ENCODE results near the gene KHNYN.
"Not testable (repeated sequence)": the region's sequence is repeated elsewhere in the genome, so short reads cannot be mapped to it uniquely, and the experiment has no call there.

Gene KHNYN

GRCh38 chr14:24429395-24430142 lies at the start of gene KHNYN, which contains the start of gene CBLN3:
Gene KHNYN (plus strand): TSS chr14:24429954. CDS start chr14:24430731, 777 bp downstream.
Gene CBLN3 (minus strand): TSS chr14:24429668. CDS start chr14:24429054, 614 bp downstream.
- DNase-seq (ENCODE audit: extremely low read depth, low read depth) = peak; percentile 70
- TF ChIP-seq, protein P1, sequence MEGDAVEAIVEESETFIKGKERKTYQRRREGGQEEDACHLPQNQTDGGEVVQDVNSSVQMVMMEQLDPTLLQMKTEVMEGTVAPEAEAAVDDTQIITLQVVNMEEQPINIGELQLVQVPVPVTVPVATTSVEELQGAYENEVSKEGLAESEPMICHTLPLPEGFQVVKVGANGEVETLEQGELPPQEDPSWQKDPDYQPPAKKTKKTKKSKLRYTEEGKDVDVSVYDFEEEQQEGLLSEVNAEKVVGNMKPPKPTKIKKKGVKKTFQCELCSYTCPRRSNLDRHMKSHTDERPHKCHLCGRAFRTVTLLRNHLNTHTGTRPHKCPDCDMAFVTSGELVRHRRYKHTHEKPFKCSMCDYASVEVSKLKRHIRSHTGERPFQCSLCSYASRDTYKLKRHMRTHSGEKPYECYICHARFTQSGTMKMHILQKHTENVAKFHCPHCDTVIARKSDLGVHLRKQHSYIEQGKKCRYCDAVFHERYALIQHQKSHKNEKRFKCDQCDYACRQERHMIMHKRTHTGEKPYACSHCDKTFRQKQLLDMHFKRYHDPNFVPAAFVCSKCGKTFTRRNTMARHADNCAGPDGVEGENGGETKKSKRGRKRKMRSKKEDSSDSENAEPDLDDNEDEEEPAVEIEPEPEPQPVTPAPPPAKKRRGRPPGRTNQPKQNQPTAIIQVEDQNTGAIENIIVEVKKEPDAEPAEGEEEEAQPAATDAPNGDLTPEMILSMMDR (IDR thresholded peaks at IDR 0.05; ENCODE audit: low read depth, low read length, missing control alignments) = no peak
- H3K4me3 ChIP-seq (replicated peaks; ENCODE audit: low read depth, low read length) = peak within 1 kb of the TSS; percentile 61

DNA sequence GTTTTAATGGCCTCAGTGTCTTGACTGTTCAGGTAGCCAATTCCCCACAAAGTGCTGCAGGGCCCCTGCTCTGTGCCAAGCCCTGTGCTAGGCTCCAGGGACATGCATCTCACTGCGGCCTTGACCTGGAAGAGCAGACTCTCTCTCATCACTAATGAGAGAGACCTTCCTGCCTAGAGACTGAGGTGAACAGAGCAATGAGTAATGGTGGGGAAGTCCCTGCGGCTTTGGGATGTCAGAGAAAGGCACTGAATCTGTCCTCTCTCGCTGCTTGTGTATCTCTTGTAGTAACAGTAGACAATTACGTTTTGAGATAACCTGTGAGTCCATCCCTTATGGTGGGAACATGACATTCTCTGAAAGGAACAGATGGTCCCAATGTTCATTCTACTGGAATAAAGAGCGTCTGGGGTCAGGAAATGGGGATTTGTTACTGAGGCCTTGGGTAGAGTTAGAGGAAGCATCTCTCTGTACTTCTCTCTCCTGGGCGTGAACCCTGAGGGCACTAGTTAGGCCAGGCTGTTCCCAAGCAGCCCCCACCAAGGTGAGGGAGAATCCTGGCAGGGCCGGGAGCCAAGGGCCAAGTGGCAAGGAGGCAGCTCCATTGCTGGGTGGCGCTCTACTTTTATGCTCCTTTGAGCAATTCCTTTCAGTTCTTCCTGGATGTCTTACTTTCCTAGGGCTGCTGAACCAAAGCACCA lies 48.2 kb upstream of the KHNYN start:
- H3K4me3 ChIP-seq (replicated peaks; ENCODE audit: low read depth, low read length) = no peak overlapping the region
- DNase-seq (ENCODE audit: extremely low read depth, low read depth) = no peak
- TF ChIP-seq, protein P1 (IDR thresholded peaks at IDR 0.05; ENCODE audit: low read depth, low read length, missing control alignments) = no peak

DNA sequence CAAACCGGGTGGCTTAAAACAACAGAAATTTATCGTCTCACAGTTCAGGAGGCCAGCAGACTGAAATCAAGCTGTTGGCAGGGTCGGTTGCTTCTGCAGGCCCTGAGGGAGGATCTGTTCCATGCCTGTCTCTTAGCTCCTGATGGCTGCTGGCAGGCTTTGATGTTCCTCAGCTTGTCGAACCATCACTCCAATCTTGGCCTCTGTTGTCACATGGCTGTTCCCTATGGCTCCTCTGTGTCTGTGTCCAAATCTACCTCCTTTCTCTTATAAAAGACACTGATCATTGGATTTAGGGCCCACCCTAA lies 47.7 kb upstream of the KHNYN start:
- no peak for DNase-seq (ENCODE audit: extremely low read depth, low read depth)
- no peak overlapping the region for H3K4me3 ChIP-seq (replicated peaks; ENCODE audit: low read depth, low read length)
- TF ChIP-seq, protein P1 (IDR thresholded peaks at IDR 0.05; ENCODE audit: low read depth, low read length, missing control alignments) = no peak

- TF ChIP-seq, protein P1 (IDR thresholded peaks at IDR 0.05; ENCODE audit: low read depth, low read length, missing control alignments) = no peak
- H3K4me3 ChIP-seq (replicated peaks; ENCODE audit: low read depth, low read length) = no peak overlapping the region
- DNase-seq (ENCODE audit: extremely low read depth, low read depth) = no peak
Measured at GRCh38 chr14:24384169-24384568, 45.6 kb upstream of the KHNYN start.

DNA sequence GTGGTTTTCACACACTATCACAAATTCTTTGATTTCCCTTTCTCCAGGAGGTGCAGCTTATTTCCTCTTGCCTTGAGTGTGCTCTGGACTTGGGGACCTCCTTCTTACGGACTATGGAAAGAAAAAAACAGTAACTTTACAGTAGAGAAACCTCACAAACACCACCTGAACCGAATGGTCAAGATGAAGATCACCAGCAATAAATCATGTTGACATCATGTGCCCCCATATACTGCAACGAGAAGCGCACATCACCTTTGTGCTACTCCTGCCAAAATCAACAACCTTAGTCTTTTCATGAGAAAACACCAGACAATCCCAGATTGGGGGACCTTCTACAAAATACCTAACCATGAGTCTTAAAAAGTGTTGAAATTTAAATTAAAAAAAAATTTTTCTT lies 44.2 kb upstream of the KHNYN start:
- DNase-seq (ENCODE audit: extremely low read depth, low read depth) = no peak
- no peak overlapping the region for H3K4me3 ChIP-seq (replicated peaks; ENCODE audit: low read depth, low read length)
- TF ChIP-seq, protein P1 (IDR thresholded peaks at IDR 0.05; ENCODE audit: low read depth, low read length, missing control alignments) = no peak

DNA sequence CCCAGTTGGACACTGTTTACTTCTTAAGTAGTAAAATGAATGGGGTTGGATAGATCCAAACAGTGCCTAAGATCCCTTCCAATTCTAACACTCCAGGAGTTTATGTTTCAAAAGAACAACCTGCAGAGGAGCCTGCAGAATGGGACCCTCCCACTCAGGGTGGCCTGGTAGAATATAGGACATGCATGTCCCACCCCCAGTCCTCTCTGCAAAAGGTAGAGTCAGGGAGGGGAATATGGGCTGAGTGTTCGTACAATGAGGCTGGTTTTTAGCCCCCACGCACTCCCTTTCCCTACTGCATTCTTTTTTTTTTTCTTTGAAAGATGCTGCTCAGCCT lies 42.8 kb upstream of the KHNYN start:
- no peak for DNase-seq (ENCODE audit: extremely low read depth, low read depth)
- TF ChIP-seq, protein P1 (IDR thresholded peaks at IDR 0.05; ENCODE audit: low read depth, low read length, missing control alignments) = no peak
- no peak overlapping the region for H3K4me3 ChIP-seq (replicated peaks; ENCODE audit: low read depth, low read length)

DNA sequence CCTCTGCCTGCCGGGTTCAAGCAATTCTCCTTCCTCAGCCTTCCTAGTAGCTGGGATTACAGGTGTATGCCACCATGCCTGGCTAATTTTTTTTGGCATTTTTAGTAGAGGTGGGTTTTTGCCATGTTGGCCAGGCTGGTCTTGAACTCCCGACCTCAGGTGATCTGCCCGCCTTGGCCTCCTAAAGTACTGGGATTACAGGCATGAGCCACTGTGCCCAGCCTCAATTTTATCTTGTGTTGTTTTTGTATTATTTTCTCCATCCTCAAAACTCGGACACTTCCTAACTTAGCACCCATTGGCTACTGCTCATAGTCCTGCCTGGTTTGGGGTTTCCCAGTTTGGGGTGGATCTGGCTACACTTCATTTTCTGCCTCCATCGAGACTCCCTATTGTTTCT lies 42.2 kb upstream of the KHNYN start:
- not testable (repeated sequence) for DNase-seq (ENCODE audit: extremely low read depth, low read depth); H3K4me3 ChIP-seq (replicated peaks; ENCODE audit: low read depth, low read length)
